HG03460 (cell line): Measurements from ENCODE around the gene GRIN2A.

Experiments used
- ATAC-seq: cut with Tn5 transposase; IDR thresholded peaks from one replicate; pipeline ENCODE4 v1.9.1; 2021; ENCODE audit not compliant: unreplicated experiment

GRIN2A gene

DNA sequence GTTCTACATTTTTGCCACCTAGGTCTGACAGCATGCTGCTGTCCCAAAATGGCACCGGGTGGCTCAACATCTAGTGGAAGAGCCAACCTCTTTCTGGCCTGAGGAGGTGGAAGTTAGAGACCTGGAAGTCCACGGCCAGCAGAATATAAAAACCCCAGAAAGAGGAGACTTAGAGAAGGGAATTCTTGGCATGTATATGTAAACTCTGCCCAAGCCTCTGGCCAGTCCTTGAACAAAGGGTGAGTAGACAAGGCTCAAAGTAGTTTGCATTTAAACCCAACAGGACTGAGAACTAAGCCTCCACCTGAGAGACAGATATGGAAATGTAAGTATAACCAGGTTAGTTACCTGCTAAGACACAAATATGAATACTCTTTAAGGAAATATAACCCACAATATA lies 210.3 kb downstream of the GRIN2A start:
- no peak for ATAC-seq

DNA sequence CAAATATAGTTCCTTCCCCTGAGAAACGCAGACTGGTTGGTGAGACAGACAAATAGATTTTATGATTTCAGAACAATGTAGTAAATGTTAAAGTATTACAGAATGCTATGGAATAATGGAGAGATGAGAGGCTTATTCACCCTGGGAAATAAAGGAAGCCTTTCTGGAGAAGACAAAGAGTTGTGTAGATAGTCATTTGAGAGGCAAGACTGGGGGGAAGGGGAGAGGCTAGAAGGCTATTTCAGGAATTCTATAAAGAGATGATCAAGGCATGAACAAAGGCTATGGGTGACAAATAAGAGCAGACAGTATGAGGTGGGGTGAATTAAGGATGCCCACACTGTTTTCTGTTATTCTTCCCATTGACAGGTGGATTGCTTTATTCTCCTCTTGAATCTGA lies 211.4 kb downstream of the GRIN2A start:
- no peak for ATAC-seq

DNA sequence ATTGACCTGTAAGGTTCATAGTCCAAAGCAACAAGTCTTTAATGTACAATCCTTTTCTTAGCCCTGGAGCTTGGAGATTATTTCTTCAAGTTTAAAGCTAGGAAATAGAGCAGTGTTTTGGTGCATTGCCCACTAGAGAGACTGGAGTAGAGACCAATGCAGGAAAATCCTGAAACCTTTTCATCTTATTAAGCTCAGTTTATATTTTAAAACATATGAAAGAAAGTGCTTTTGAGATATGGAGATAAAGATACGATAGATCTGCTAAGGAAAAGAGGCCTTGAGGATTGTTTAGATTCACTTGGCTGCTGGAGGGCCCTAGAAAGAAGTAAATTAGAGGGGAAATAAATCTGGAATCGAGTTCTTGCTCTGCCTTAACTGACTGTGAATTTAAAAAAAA lies 212.0 kb downstream of the GRIN2A start:
- ATAC-seq = no peak

- ATAC-seq = no peak
These were observed 212.6 kb downstream of the GRIN2A start for GRCh38 chr16:9969580-9969979.

- no peak for ATAC-seq
These were observed 215.6 kb downstream of the GRIN2A start for GRCh38 chr16:9966569-9967157.

- ATAC-seq = no peak
These were observed 217.1 kb downstream of the GRIN2A start for GRCh38 chr16:9965079-9965478.

- ATAC-seq = no peak
These were observed 217.8 kb downstream of the GRIN2A start for GRCh38 chr16:9964426-9964825.

- ATAC-seq = no peak
These were observed 224.8 kb downstream of the GRIN2A start for GRCh38 chr16:9957433-9957832.

DNA sequence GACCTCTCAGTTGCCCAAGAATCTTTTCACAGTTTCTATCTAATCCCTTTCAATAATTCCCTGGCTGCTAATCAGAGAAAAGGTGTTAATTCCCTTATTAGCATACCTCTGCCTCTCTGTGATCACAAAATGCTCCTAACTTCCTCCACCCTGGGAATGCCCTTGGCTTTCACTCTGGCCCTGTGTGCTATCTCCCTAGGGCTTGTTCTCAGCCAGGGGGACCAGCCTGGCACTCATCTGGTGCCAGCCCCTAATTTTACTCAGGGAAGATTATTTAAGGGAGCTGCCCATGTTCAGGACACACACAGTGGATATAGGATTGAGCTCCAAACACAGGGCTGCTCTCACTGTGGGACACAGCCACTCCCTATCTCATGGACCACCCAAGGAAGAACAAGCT lies 225.2 kb downstream of the GRIN2A start:
- no peak for ATAC-seq

GRCh38 chr16:9955677-9956076 lies 226.6 kb downstream of the GRIN2A start:
- ATAC-seq = no peak

DNA sequence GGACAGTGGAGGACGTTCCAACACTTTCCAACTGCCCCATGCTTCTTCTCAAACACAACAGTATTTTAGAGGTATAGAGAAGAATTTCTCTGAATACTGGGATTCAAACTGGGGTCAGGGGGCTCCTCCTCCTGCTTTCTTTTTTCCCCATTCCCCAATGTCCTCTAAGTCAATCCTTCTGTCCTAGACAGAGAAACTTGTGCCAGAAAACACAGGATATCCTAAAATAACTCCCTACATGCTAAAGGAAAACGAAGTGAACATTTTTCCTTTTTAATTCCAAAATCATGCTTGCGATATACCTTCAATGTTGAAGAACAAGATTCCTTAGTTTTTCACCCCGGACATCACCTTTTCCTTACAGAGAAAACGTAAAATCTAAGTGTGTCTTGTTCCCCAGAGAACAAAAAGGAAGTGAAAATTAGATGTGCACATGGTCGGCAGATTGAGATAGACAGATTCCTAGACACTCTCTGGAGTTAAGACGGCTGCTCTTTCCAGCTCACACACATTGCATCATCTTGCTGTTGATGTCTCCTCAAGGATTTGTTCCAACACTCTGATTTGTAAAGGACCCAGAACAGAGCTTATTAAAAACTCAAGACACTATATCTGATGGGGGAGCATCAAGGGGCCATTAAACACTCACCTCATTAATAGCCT lies 228.2 kb downstream of the GRIN2A start:
- ATAC-seq = no peak

- ATAC-seq = no peak
These were observed 231.6 kb downstream of the GRIN2A start for GRCh38 chr16:9950658-9951057.

DNA sequence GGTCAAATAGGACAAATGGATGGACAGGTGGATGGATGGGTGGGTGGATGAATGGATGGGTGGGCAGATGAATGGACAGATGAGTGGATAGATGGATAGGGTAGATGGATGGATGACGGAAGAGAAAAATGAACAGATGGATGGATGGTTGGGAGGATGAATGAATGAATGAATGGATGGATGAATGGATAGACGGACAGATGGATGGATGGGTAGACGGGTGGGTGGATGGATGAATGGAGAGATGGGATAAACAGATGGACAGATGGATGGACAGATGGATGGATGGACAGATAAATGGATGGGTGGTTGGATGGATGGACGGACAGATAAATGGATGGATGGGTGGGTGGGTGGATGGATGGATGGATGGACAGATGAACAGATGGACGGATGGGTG lies 232.8 kb downstream of the GRIN2A start:
- ATAC-seq = no peak

DNA sequence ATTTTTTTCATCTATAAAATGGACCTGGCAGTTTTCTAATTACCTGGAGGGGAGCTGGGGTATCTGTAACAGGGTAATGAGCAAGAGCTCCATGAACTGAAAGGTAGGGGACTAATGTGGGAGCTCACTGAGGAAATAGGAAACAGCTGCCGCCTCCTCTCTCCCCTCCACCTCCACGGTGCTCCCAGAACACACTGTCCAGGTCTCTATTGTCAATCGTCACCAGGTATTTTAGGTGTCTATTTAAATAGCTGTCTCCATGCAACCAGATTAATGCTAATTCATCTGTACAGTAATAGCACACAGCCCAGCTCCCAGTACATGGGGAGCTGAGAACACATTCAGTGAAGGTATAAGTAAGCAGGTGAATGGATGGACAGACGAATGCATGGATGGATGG lies 233.3 kb downstream of the GRIN2A start:
- ATAC-seq = no peak

DNA sequence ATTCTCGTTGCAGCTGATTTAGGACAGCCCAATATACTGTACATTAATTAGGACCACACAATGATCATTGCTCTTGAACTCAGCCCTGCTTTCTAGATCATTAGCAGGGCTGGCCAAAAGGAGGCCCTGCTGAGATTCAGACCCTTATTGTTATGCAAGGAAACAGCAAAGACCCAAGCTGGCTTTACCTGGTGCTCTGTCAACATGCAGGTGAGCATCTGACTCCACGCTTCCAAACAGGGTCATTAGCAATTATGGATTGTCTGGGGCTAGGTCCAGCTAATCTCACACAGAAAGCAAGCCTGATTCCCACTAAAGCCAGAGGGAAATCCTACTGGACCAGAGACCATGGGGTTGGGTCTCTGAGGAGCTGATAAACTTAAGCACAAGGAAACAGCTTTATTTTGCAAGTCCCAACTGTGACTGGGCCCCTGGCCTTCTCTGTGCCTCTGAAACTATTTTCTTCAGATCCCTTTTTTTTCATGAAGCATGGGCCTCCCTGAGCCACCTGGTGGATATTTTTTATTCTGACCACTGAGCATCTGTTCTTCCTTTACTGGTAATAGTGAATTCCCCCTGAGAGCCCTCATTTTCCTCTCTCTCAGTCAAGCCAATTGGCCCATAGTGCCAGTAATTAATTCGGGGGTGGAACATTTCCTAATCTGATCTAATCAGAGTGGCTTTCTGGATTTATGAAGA lies 236.1 kb downstream of the GRIN2A start:
- no peak for ATAC-seq

DNA sequence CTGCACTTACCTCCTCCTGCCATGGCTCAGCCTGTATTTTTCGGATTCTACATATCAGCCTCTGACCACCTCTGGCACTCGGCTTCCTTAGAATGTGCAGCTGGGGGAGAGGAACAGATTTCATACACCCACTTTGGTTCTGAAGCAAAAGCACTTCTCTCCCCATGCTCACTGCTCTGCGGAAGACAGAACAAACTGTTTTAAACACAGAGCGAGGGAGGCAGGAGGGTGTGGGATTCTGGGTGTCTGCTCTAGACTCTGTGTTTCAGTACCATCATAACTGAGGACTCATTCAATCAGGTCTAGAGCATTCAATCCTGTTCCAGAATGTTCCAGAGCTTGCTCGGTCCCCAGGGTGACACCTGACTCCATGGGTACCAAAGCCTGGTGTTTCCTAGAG lies 239.1 kb downstream of the GRIN2A start:
- no peak for ATAC-seq

DNA sequence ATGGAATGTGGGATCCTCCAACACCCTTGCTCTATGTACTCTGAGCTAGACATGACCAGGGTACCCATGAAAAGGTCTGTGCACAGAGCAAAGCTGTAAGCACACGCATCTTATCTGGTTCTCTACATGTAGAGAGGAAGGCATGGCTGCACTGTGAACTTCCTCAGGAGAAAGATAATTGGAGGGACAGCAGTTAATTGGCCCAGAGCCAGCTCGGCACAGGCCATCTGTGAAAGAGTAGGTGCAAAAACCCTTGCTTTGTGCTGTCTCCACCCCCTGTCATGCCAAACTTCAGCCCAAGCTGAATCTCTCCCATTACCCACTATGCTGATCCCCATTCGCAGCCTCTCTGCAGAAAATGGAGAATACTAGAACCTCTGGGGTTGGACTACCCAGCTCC lies 241.0 kb downstream of the GRIN2A start:
- ATAC-seq = no peak

DNA sequence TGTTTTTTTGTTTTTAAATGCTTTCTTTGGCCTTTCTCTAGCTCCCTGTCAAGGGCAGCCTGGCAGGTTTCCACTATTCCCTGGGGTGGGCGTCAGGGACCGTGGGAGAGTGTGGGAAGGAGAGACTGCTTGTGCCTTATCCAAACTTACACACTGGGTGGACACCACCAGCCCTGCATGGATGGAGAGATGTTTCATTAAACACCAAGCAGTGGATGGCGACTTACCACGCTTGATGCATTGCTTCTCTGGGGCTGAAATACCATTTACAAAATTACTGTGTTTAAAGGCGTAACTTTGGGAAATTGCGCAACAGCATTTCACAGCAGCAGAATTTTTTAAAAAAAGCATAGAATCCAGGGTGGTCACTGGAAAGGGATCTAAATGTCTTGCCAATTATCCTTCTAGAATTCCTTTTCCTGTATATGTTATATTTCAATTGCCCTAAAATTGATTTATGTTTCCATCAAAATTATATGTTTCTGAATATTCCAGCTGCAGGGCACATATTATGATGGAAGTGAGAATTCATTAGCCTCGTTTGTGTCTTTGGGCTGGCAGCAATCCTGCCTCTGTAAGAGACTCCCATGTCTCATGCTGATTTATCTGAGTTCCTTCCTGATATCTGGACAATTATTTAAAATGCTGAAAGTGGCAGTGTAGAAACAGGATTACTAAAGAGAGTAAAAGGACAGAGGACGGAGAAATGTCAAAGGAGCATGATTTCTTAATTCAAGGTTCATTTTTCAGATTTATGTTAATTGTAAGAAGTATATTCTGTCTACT lies 247.3 kb downstream of the GRIN2A start:
- ATAC-seq = no peak

DNA sequence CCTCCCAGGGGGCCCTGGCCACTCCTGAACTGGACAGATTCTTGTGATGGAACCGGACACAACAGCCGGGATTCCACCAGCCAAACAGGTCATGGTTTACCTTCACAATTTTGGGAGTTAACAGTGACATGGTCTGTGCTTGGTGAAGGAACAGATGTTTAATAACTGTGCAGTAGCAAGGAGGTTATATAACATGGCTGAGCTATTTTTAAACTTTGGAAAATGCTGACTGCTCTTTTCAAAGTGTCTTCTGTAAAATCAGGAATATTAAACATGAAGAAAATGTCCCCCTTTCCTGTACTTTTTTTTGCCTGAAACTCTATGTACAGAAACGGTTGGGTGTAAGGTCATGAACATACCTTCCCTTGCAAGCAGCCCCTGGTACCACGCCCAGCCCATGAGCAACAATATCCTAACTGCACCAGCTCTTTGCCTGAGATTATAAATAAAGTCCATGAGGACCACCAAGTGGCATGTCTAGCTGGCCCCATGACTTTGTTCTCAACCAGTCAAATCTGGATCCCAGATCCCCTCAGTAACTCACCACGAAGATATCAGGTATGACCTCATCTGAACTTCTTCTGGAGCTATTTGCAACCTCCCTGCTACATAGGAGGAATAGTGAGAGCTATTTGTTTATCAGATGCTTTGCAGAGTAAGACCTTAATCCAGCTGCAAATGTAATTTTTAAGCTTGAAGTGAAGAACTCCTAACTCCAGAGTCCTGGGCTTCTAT lies 249.1 kb downstream of the GRIN2A start:
- ATAC-seq = no peak

- ATAC-seq = no peak
These were observed 250.2 kb downstream of the GRIN2A start for GRCh38 chr16:9932000-9932399.

- ATAC-seq = no peak
These were observed 252.4 kb downstream of the GRIN2A start for GRCh38 chr16:9929836-9930235.
